A673 (cell line): Measurements from ENCODE around the gene PTGDS. TPM values are rescaled to one million over a fixed set of nuclear protein-coding genes. Genes with fewer than 3 reads are reported as not detected.

Experiments
- Bru-seq: library from RNA; stranded (reverse); fragments of 400-500 nt; gene quantifications from one replicate; lab custom pipeline; 2021; lab: Mats Ljungman, UMichigan
- BruChase-seq, 2 experiments: library from RNA; stranded (reverse); fragments of 400-500 nt; gene quantifications; one replicate each; lab custom pipeline; 2021; lab: Mats Ljungman, UMichigan
- BruUV-seq: library from RNA; stranded (reverse); fragments of 400-500 nt; replicated peaks from 2 replicates; lab custom pipeline; 2021; lab: Mats Ljungman, UMichigan
- CTCF ChIA-PET: fragments of 300-600 bp; sonication (Branson Sonifier 250); formaldehyde crosslinking; loops from one replicate; lab custom pipeline; 2022; ENCODE audit warnings: antibody characterized with exemption; lab: Charles Lee
- POLR2A ChIA-PET: fragments of 300-600 bp; sonication (Branson Sonifier 250); formaldehyde crosslinking; loops from one replicate; lab custom pipeline; 2022; ENCODE audit warnings: antibody characterized with exemption; ENCODE audit not compliant: low non-redundant PET; lab: Charles Lee
- DNase-seq: peaks from one replicate; pipeline ENCODE4 v3.0.0-alpha.2; 2015; ENCODE audit warnings: low spot score
- H3K27ac ChIP-seq: fragments of 200-600 bp; sonication (generic); 2 replicates; pipeline ENCODE4 v1.5.1; 2016; ENCODE audit warnings: mixed run types, low read depth, mild to moderate bottlenecking, mixed read lengths, antibody characterized with exemption, low read length; ENCODE audit not compliant: poor library complexity, severe bottlenecking
- H3K27me3 ChIP-seq: fragments of 200-600 bp; sonication (generic); replicated peaks from 2 replicates; pipeline ENCODE4 v1.6.1; 2017; ENCODE audit warnings: mixed run types, low read depth, mild to moderate bottlenecking, mixed read lengths, antibody characterized with exemption, low read length; ENCODE audit not compliant: insufficient read depth, poor library complexity
- H3K36me3 ChIP-seq: fragments of 200-600 bp; sonication (generic); 2 replicates; pipeline ENCODE4 v1.6.1; 2016; ENCODE audit warnings: mixed run types, mild to moderate bottlenecking, mixed read lengths, antibody characterized with exemption, low read length; ENCODE audit not compliant: insufficient read depth, poor library complexity, severe bottlenecking
- H3K4me1 ChIP-seq: fragments of 200-600 bp; sonication (generic); 2 replicates; pipeline ENCODE4 v1.6.1; 2017; ENCODE audit warnings: mixed run types, mild to moderate bottlenecking, mixed read lengths, antibody characterized with exemption, low read length; ENCODE audit not compliant: insufficient read depth, poor library complexity, severe bottlenecking
- H3K4me3 ChIP-seq: fragments of 200-600 bp; sonication (generic); 2 replicates; pipeline ENCODE4 v1.5.1; 2016; ENCODE audit warnings: low read depth, mixed run types, mild to moderate bottlenecking, mixed read lengths, low read length; ENCODE audit not compliant: poor library complexity, severe bottlenecking
- H3K9me3 ChIP-seq: fragments of 200-600 bp; sonication (generic); 2 replicates; pipeline ENCODE4 v1.6.1; 2016; ENCODE audit warnings: mixed run types, low read depth, mild to moderate bottlenecking, mixed read lengths, antibody characterized with exemption, low read length; ENCODE audit not compliant: poor library complexity, severe bottlenecking
- EZH2 ChIP-seq: fragments of 200-600 bp; sonication (generic); IDR thresholded peaks from 2 replicates; pipeline ENCODE4 v1.6.1; 2017; ENCODE audit warnings: borderline replicate concordance, low read depth, mild to moderate bottlenecking, mixed read lengths, antibody characterized with exemption, low read length; ENCODE audit not compliant: poor library complexity, severe bottlenecking
- intact Hi-C: fragments of 100-400 bp; cut with micrococcal nuclease; formaldehyde crosslinking; loops from one replicate; pipeline ENCODE4 v1.10.0; 2022; ENCODE audit not compliant: unreplicated experiment
- long read RNA-seq: library from polyadenylated mRNA; stranded (forward); transcript quantifications from one replicate; pipeline ENCODE4 v2.0.0, GENCODE V29; 2022
- total RNA-seq: library from RNA; stranded (reverse); gene quantifications from 2 replicates; pipeline ENCODE4 v1.2.3, GENCODE V29; 2021
- TF ChIP-seq, protein P1 (sequence below): fragments of 300-800, 200-600 bp; sonication (generic); conservative IDR thresholded peaks from 2 replicates; pipeline ENCODE4 v1.5.1; 2017; ENCODE audit warnings: low read depth, mild to moderate bottlenecking, antibody characterized with exemption, low read length, moderate library complexity, mixed read lengths

The PTGDS gene
- total RNA-seq (not detected in 2 replicates), Bru-seq, nascent RNA (not detected), BruChase-seq, experiment 1, labeled RNA remaining after a 2-hour chase (not detected), BruChase-seq, experiment 2, labeled RNA remaining after a 6-hour chase (not detected)
- long read RNA-seq, result 0 reads

DNA sequence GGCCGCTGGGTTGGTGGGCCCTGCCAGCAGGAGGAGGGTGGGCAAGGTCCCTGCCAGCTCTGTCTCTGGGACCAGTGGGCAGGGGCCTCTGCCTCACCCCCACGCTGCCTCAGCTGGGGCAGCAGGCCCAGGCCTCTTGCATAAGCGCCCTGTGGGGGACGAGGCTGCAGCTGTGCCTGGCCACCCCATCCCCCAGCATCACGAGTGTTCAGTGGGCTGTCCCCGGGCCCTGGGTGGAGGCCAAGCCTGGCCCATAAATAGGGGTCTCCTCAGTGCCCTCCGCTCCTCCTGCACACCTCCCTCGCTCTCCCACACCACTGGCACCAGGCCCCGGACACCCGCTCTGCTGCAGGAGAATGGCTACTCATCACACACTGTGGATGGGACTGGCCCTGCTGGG is at the start of gene PTGDS:
PTGDS (plus strand) TSS at position 282 of the 400 bp plus-strand sequence; CDS start at position 357, 75 bp downstream.
- Histone ChIP-seq H3K4me3 (peak within 1 kb of the TSS; percentile 50), H3K27ac (no peak within 1 kb of the TSS), H3K9me3 (no peaks in the 10 kb centered on the region), H3K4me1 (no peaks in the 10 kb centered on the region), H3K36me3 (no peaks in the 10 kb centered on the region), H3K27me3 (no peaks in the 10 kb centered on the region)
- intact Hi-C loops, result no loop called here
- POLR2A ChIA-PET, result no interaction called here
- TF ChIP-seq, protein P1, sequence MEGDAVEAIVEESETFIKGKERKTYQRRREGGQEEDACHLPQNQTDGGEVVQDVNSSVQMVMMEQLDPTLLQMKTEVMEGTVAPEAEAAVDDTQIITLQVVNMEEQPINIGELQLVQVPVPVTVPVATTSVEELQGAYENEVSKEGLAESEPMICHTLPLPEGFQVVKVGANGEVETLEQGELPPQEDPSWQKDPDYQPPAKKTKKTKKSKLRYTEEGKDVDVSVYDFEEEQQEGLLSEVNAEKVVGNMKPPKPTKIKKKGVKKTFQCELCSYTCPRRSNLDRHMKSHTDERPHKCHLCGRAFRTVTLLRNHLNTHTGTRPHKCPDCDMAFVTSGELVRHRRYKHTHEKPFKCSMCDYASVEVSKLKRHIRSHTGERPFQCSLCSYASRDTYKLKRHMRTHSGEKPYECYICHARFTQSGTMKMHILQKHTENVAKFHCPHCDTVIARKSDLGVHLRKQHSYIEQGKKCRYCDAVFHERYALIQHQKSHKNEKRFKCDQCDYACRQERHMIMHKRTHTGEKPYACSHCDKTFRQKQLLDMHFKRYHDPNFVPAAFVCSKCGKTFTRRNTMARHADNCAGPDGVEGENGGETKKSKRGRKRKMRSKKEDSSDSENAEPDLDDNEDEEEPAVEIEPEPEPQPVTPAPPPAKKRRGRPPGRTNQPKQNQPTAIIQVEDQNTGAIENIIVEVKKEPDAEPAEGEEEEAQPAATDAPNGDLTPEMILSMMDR, result no peak
- TF ChIP-seq EZH2, result no peak
- DNase-seq, result no peak
- CTCF ChIA-PET, result no interaction called here
- BruUV-seq, result no TSS peak

- TF ChIP-seq, protein P1, result no peak
- no peak for DNase-seq
- H3K36me3 ChIP-seq, result peaks cover 21% of the 10 kb centered on the region
- no TSS peak for BruUV-seq
- H3K4me1 ChIP-seq, result no peaks in the 10 kb centered on the region
- H3K9me3 ChIP-seq, result no peaks in the 10 kb centered on the region
- H3K27ac ChIP-seq, result no peak overlapping the region
- intact Hi-C loops, result no loop called here
- no peak overlapping the region for H3K4me3 ChIP-seq
- ChIA-PET CTCF (interaction anchor here (0.6 kb wide), 1 partner anchor 131 kb away, joined by 4 read pairs; no protein-coding TSS in a partner anchor), POLR2A (no interaction called here)
- no peaks in the 10 kb centered on the region for H3K27me3 ChIP-seq
Observed at GRCh38 chr9:136928591-136928990, 48.7 kb upstream of the PTGDS start.

DNA sequence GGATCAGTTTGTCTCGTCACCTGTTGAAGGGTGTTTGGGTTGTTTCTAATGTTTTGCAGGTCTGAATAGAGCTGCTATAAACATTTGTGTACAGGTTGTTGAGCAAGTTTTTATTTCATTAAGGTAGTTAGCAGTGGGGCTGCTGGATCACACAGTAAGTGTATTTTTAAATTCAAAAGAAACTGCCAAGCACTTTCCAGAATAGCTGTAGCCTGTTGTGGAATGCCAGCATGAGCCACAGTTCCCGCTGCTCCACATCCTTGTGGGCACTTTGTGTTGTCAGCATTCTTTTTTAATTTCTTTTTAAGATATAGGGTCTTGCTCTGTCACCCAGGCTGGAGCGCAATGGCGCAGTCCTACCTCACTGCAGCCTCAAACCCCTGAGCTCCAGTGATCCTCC is 47.3 kb upstream of the PTGDS start:
- ChIA-PET CTCF (no interaction called here), POLR2A (no interaction called here)
- DNase-seq, result no peak
- TF ChIP-seq EZH2, result no peak
- TF ChIP-seq, protein P1, result no peak
- H3K4me1 ChIP-seq, result no peaks in the 10 kb centered on the region
- H3K27me3 ChIP-seq, result no peaks in the 10 kb centered on the region
- intact Hi-C loops, result no loop called here
- no peak overlapping the region for H3K27ac ChIP-seq
- H3K9me3 ChIP-seq, result no peaks in the 10 kb centered on the region
- H3K4me3 ChIP-seq, result no peak overlapping the region
- BruUV-seq, result no TSS peak
- H3K36me3 ChIP-seq, result peaks cover 15% of the 10 kb centered on the region
